BJ (cell line): ENCODE measurements around the gene PRMT1. TPM values are rescaled to one million over a fixed set of nuclear protein-coding genes. Genes with fewer than 3 reads are reported as not detected.

Source experiments
- CTCF ChIA-PET: fragments of 350-600 bp; formaldehyde crosslinking; extraction: SDS; loops from one replicate; lab custom pipeline; 2021; ENCODE audit warnings: antibody characterized with exemption, inconsistent platforms; lab: Yijun Ruan, JAX
- POLR2A ChIA-PET: fragments of 300-600 bp; sonication (Branson Sonifier 250); formaldehyde crosslinking; extraction: SDS; loops from one replicate; lab custom pipeline; 2021; ENCODE audit warnings: antibody characterized with exemption; lab: Charles Lee
- DNase-seq: peaks from one replicate; pipeline ENCODE4 v3.0.0-alpha.2; 2011; ENCODE audit warnings: low read depth
- H3K27me3 ChIP-seq: 2 replicates; pipeline ENCODE4 v1.6.0; 2011; ENCODE audit warnings: low read length; ENCODE audit not compliant: control insufficient read depth, insufficient read depth
- H3K36me3 ChIP-seq: 2 replicates; pipeline ENCODE4 v1.5.1; 2011; ENCODE audit warnings: low read length; ENCODE audit not compliant: control insufficient read depth, insufficient read depth
- H3K4me3 ChIP-seq: 2 replicates; pipeline ENCODE4 v1.5.1; 2011; ENCODE audit warnings: low read depth, mild to moderate bottlenecking, control low read depth, low read length
- polyA plus RNA-seq: library from polyadenylated mRNA; depleted of rRNA; stranded (reverse); fragments of >200 nt; gene quantifications from 2 replicates; pipeline ENCODE4 v1.2.3, GENCODE V29; 2011
- TF ChIP-seq, protein P1 (sequence below): IDR thresholded peaks from 2 replicates; pipeline ENCODE4 v1.5.1; 2011; ENCODE audit warnings: low read depth, mild to moderate bottlenecking, control low read depth, inconsistent platforms, low read length, moderate library complexity; ENCODE audit not compliant: insufficient read depth

Gene PRMT1
- polyA plus RNA-seq, 1 experiment: 372 TPM

DNA sequence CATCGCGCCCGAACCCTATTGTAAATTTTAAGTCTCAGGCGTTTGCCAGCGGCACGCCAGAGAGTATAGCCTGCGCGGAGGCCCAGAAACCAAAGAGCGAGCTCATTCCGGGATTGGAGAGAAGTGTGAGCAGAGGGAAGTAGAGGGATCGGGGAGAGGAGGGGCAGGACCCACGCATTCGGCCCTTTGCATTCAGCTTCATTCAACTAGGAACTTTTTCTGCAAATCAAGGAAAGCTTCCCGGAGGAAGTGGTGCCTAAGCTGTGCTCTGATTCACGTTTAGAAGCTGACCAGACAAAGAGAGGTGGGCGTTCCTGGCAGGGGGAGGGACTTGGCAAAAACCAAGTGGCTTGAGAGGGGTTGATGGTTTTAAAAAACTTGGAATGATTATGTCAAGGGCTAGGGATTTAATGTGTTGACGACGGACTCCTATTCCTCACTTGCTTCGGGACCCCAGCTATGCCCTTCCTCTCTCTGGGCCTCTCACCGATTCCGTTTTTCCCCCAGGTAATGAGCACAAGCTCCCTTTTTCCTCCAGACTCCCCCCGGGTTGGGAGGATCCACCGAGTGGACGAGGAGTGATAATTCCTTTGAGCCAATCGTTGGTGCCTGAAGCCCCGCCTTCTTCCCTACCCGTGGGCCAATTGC lies 811 bp upstream of the PRMT1 start:
- ChIA-PET POLR2A (interaction anchor here (0.6 to 1.3 kb wide), 6 partner anchors 34 to 223 kb away, joined by 3 to 9 read pairs (median 3); partner anchors contain the start of genes ALDH16A1, RRAS and SCAF1), CTCF (interaction anchor here (0.7 to 4.6 kb wide), 6 partner anchors 12 to 178 kb away, joined by 4 to 22 read pairs (median 4); partner anchors contain the start of genes BCL2L12 and IRF3)
- Histone ChIP-seq H3K36me3 (no peaks in the 10 kb centered on the region), H3K27me3 (no peaks in the 10 kb centered on the region), H3K4me3 (peak overlapping the region; percentile 29)
- TF ChIP-seq, protein P1, sequence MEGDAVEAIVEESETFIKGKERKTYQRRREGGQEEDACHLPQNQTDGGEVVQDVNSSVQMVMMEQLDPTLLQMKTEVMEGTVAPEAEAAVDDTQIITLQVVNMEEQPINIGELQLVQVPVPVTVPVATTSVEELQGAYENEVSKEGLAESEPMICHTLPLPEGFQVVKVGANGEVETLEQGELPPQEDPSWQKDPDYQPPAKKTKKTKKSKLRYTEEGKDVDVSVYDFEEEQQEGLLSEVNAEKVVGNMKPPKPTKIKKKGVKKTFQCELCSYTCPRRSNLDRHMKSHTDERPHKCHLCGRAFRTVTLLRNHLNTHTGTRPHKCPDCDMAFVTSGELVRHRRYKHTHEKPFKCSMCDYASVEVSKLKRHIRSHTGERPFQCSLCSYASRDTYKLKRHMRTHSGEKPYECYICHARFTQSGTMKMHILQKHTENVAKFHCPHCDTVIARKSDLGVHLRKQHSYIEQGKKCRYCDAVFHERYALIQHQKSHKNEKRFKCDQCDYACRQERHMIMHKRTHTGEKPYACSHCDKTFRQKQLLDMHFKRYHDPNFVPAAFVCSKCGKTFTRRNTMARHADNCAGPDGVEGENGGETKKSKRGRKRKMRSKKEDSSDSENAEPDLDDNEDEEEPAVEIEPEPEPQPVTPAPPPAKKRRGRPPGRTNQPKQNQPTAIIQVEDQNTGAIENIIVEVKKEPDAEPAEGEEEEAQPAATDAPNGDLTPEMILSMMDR: no peak
- peak; percentile 52 for DNase-seq

DNA sequence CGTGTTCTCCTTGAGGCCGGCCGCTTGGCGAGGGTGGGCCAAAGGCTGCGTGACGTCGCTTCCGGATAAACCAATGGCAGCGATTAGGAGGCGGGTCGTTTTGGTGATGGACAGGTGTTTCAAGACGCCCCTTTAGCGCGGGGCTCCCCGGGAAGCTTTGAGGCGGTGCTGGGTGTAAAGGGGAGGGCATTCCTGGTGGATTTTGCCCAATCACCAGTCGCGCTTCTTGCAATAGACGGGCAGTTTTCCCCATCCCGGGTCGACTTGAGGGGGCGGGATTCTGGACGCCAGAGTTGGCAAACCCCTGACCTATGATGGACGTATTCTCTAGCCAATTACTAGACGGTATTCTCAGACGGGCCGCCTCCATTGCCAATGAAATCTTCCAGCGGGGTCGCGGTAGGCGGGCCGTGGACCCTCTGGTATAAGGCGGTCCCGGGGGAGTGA lies 264 bp upstream of the PRMT1 start:
- DNase-seq: peak; percentile 100
- CTCF ChIA-PET: interaction anchor here (1.0 to 4.6 kb wide), 9 partner anchors 9 to 178 kb away, joined by 3 to 22 read pairs (median 4); partner anchors contain the start of genes BCL2L12 and IRF3
- H3K27me3 ChIP-seq: no peaks in the 10 kb centered on the region
- H3K36me3 ChIP-seq: peaks cover 2% of the 10 kb centered on the region
- POLR2A ChIA-PET: interaction anchor here (0.6 to 1.3 kb wide), 6 partner anchors 35 to 224 kb away, joined by 3 to 9 read pairs (median 4); partner anchors contain the start of genes ALDH16A1, RRAS and SCAF1
- H3K4me3 ChIP-seq: peak overlapping the region; percentile 93
- TF ChIP-seq, protein P1: no peak

DNA sequence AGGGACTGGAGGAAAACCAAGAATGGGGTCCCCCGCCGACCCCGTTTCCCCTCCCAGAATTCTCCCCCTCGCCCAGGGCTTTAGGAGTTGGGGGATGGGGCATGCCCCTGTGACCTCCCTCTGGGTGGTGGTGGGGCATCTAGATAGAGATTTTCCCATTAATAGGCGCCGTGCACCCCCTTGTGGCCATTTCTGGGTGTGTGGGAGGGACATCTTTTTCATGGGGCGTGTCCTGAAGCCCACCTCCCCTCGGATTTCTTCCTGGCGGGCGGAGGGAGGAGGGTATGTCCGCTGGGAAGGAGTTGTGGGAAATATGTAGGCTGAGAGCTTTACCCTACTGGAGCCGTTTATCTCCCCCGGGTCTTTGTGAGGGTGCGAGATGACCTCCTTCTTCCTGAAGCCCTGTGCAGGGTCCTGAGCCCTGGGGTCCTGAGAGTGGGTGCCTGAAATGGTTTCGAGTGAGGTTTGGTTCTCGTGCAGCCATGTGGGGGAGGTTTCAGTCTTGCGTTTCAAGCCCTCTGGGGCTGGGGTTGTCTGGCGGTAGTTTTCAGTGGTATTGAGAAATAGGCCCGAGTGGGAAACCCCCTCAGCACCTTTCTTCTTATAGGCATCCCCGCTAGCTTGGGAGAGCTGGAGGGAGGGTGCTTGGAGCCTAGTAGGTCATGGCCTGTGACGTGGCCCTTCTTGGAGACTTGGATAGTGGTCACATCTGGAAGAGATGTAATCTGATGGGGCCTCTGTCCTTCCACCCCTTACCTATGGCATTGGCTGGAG lies 1.0 kb downstream of the PRMT1 start:
- ChIA-PET CTCF (interaction anchor here (0.6 to 5.0 kb wide), 17 partner anchors 8 to 175 kb away, joined by 3 to 41 read pairs (median 4); partner anchors contain the start of genes ADM5, BCL2L12, CPT1C and IRF3), POLR2A (no interaction called here)
- Histone ChIP-seq H3K36me3 (peaks cover 8% of the 10 kb centered on the region), H3K4me3 (peak overlapping the region; percentile 93), H3K27me3 (no peaks in the 10 kb centered on the region)
- DNase-seq: no peak
- TF ChIP-seq, protein P1: peak; percentile 69

DNA sequence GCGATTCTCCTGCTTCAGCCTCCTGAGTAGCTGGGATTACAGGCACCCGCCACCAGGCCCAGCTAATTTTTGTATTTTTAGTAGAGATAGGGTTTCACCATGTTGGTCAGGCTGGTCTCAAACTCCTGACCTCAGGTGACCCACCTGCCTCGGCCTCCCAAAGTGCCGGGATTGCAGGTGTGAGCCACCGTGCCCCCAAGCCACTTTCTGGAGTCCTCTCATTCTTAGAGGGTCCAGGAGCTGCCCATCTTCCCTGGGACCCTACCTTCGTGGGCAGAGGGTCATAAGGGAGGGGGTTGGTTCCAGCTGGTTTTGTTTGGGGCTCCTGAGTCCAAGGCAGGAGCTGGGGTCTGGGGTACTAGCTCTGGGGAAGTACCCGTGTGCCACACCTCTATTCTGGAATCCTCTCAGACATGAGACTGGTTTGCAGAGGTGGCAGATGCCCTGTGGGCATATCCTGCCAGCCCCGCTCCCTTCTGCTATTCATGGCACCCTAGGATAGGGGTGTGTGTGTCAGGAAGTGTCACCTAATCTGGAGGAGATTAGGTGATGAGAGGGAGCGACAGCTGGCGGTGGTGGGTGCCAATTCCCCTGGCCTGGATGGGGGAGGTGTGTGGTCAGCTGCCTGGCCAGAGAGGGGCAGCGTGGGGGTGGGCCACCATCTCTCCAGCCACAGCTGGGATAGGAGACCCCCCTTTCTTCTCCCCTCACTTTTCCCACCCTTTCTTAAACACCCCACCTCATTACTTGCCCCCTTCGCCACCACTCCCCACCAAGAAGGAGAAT lies 2.1 kb downstream of the PRMT1 start:
- TF ChIP-seq, protein P1: no peak
- DNase-seq: no peak
- Histone ChIP-seq H3K27me3 (no peaks in the 10 kb centered on the region), H3K4me3 (no peak overlapping the region), H3K36me3 (peaks cover 13% of the 10 kb centered on the region)
- ChIA-PET POLR2A (no interaction called here), CTCF (interaction anchor here (0.6 to 5.0 kb wide), 9 partner anchors 10 to 132 kb away, joined by 3 to 41 read pairs (median 4); partner anchors contain the start of genes ADM5 and CPT1C)
